Transverse colon (tissue), 4 donors: Measurements from ENCODE around the gene RASAL1.

Experiments used
- CTCF ChIP-seq, 5 experiments: fragments of 200-600 bp in 3 of 5; fragments of 450-650 bp in 2 of 5; sonication (generic) in 3 of 5; IDR thresholded peaks; 1 replicate in 2 of 5; 2 replicates in 3 of 5; pipeline ENCODE4 v1.5.1; 2016 to 2017; ENCODE audit warnings: antibody characterized with exemption in 5 of 5, inconsistent platforms in 3 of 5, mild to moderate bottlenecking in 2 of 5, moderate library complexity in 1 of 5
- EP300 ChIP-seq: sonication (generic); formaldehyde crosslinking; IDR thresholded peaks from one replicate; pipeline ENCODE4 v1.6.1; 2017; ENCODE audit warnings: antibody characterized with exemption, low read depth
- POLR2A ChIP-seq: fragments of 450-650 bp; IDR thresholded peaks from one replicate; pipeline ENCODE4 v1.6.1; 2016; ENCODE audit warnings: antibody characterized with exemption, mild to moderate bottlenecking, moderate library complexity
- POLR2AphosphoS5 ChIP-seq, 3 donors: sonication (generic); formaldehyde crosslinking; IDR thresholded peaks; one replicate each; pipeline ENCODE4 v1.6.1; 2016; ENCODE audit warnings: antibody characterized with exemption in 3 of 3

DNA sequence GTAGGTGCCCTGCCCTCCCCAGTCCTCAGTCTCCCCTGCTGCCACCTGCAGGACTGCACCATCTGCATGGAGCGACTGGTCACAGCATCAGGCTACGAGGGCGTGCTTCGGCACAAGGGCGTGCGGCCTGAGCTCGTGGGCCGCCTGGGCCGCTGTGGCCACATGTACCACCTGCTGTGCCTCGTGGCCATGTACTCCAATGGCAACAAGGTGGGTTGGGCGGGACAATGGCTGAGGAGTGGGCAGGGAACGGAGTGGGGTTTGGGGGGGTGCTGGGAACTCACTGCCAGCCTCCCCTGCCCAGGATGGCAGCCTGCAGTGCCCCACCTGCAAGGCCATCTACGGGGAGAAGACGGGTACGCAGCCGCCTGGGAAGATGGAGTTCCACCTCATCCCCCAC lies 40.8 kb downstream of the RASAL1 start:
- TF ChIP-seq EP300: no peak
- no peak for TF ChIP-seq CTCF (IDR thresholded peaks at IDR 0.05)
- no peak for TF ChIP-seq POLR2A
- no peak for TF ChIP-seq POLR2AphosphoS5 (IDR thresholded peaks at IDR 0.05)
